Endothelial cell of umbilical vein (primary cell): ENCODE data around the gene DBT. TPM values are rescaled to one million over a fixed set of nuclear protein-coding genes. Genes with fewer than 3 reads are reported as not detected.
A peak's percentile ranks its signal among the peaks of the same experiment; 100 is the strongest.

Source experiments
- BruUV-seq: library from RNA; stranded (reverse); fragments of 400-500 nt; replicated peaks from 2 replicates; lab custom pipeline; 2021; lab: Mats Ljungman, UMichigan
- CTCF ChIA-PET: fragments of 300-600, 350-600 bp; sonication (Branson Sonifier 250); formaldehyde crosslinking; loops from one replicate; lab custom pipeline; 2021; ENCODE audit warnings: antibody characterized with exemption, inconsistent platforms; lab: Charles Lee
- POLR2A ChIA-PET: fragments of 300-600, 350-600 bp; sonication (Branson Sonifier 250); formaldehyde crosslinking; loops from one replicate; lab custom pipeline; 2021; ENCODE audit warnings: antibody characterized with exemption, inconsistent platforms; lab: Charles Lee
- DNase-seq: peaks from one replicate; pipeline ENCODE4 v3.0.0-alpha.2; 2011; ENCODE audit warnings: low read depth, low spot score
- FAIRE-seq: peaks from 2 replicates; lab custom pipeline; 2011; peaks lifted over from hg19 to GRCh38; lab: Jason Lieb, UNC
- H2AFZ ChIP-seq: 2 replicates; pipeline ENCODE4 v1.6.0; 2012; ENCODE audit warnings: low read depth, low read length, control low read depth, inconsistent platforms
- H3K27ac ChIP-seq: 2 replicates; pipeline ENCODE4 v1.5.1; 2011; ENCODE audit warnings: low read depth, mild to moderate bottlenecking, control low read depth, low read length, moderate library complexity; ENCODE audit not compliant: insufficient read depth
- H3K27me3 ChIP-seq, 2 experiments: 2 replicates each; pipeline versions ENCODE4 v1.6.0 to v1.6.1; 2011; ENCODE audit warnings: low read length in 2 of 2, mixed read lengths in 1 of 2; ENCODE audit not compliant: control insufficient read depth in 2 of 2, insufficient read depth in 2 of 2
- H3K36me3 ChIP-seq, 2 experiments: 2 replicates in 1 of 2; 3 replicates in 1 of 2; pipeline ENCODE4 v1.5.1; 2011; ENCODE audit warnings: low read length in 2 of 2, mild to moderate bottlenecking in 1 of 2, moderate library complexity in 1 of 2; ENCODE audit not compliant: control insufficient read depth in 2 of 2, insufficient read depth in 2 of 2; ENCODE audit errors: extremely low read depth in 1 of 2
- H3K4me1 ChIP-seq: 3 replicates; pipeline ENCODE4 v1.5.1; 2011; ENCODE audit warnings: mild to moderate bottlenecking, low read length; ENCODE audit not compliant: control insufficient read depth, insufficient read depth; ENCODE audit errors: extremely low read depth
- H3K4me2 ChIP-seq: 2 replicates; pipeline ENCODE4 v1.6.1; 2011; ENCODE audit warnings: low read length, control low read depth, mixed read lengths; ENCODE audit not compliant: insufficient read depth
- H3K4me3 ChIP-seq, 3 experiments: fragments of 200-600 bp in 1 of 3; sonication (generic), shearing (Covaris generic) in 1 of 3; replicated peaks in 1 of 3; 2 replicates each; pipeline ENCODE4 v1.5.1; 2011 to 2016; ENCODE audit warnings: control low read depth in 3 of 3, low read length in 3 of 3, mild to moderate bottlenecking in 2 of 3, inconsistent platforms in 1 of 3, low read depth in 1 of 3, moderate library complexity in 1 of 3; ENCODE audit not compliant: insufficient read depth in 1 of 3
- H3K79me2 ChIP-seq: 2 replicates; pipeline ENCODE4 v1.6.0; 2012; ENCODE audit warnings: low read length, inconsistent platforms; ENCODE audit not compliant: control insufficient read depth, insufficient read depth
- H3K9ac ChIP-seq: replicated peaks from 2 replicates; pipeline ENCODE3; 2011; ENCODE audit warnings: low read length, control low read depth; ENCODE audit not compliant: insufficient read depth; ENCODE audit errors: extremely low read depth
- H3K9me1 ChIP-seq: replicated peaks from 3 replicates; pipeline ENCODE4 v1.6.0; 2011; ENCODE audit warnings: mild to moderate bottlenecking, low read length; ENCODE audit not compliant: control insufficient read depth, insufficient read depth; ENCODE audit errors: extremely low read depth
- H3K9me3 ChIP-seq: replicated peaks from 2 replicates; pipeline ENCODE4 v1.5.1; 2012; ENCODE audit warnings: low read length, inconsistent platforms; ENCODE audit not compliant: control insufficient read depth, insufficient read depth
- H4K20me1 ChIP-seq: replicated peaks from 2 replicates; pipeline ENCODE3; 2011; ENCODE audit warnings: mild to moderate bottlenecking, low read length; ENCODE audit not compliant: control insufficient read depth, insufficient read depth; ENCODE audit errors: extremely low read depth
- EZH2 ChIP-seq: IDR thresholded peaks from 2 replicates; pipeline ENCODE4 v1.6.1; 2012; ENCODE audit warnings: borderline replicate concordance, low read depth, mild to moderate bottlenecking, moderate library complexity, low read length, inconsistent platforms; ENCODE audit not compliant: severe bottlenecking
- FOS ChIP-seq: IDR thresholded peaks from 2 replicates; pipeline ENCODE4 v1.6.1; 2011; ENCODE audit warnings: mild to moderate bottlenecking, low read length, moderate library complexity, borderline replicate concordance; ENCODE audit not compliant: insufficient read depth
- JUN ChIP-seq: IDR thresholded peaks from 2 replicates; pipeline ENCODE4 v1.6.1; 2011; ENCODE audit warnings: borderline replicate concordance, low read depth; ENCODE audit not compliant: insufficient read length, insufficient read depth
- MYC ChIP-seq: IDR thresholded peaks from one replicate; pipeline ENCODE4 v1.6.1; 2011; ENCODE audit warnings: mild to moderate bottlenecking, low read depth, low read length
- POLR2A ChIP-seq: IDR thresholded peaks from 2 replicates; pipeline ENCODE4 v1.6.1; 2012; ENCODE audit warnings: low read depth, mild to moderate bottlenecking, control low read depth, low read length
- POLR2AphosphoS5 ChIP-seq: IDR thresholded peaks from 2 replicates; pipeline ENCODE4 v1.6.1; 2012; ENCODE audit warnings: low read depth, mild to moderate bottlenecking, control low read depth, low read length, moderate library complexity; ENCODE audit not compliant: insufficient read depth
- dilution Hi-C: fragments of 300-500 bp; cut with MboI; formaldehyde crosslinking; loops from one replicate; pipeline ENCODE4 v1.15.0; 2019; ENCODE audit warnings: low sequenced_read_pairs; ENCODE audit not compliant: extremely low pct_ligation_motif_present
- intact Hi-C: fragments of 100-400 bp; cut with micrococcal nuclease; formaldehyde crosslinking; loops from one replicate; pipeline ENCODE4 v1.10.0; 2022
- polyA plus RNA-seq, 4 experiments: library from polyadenylated mRNA; depleted of rRNA in 3 of 4; stranded (reverse) in 3 of 4; unstranded in 1 of 4; fragments of >200 nt; gene quantifications; 2 replicates each; pipeline versions ENCODE4 v1.2.1 to v1.2.3, GENCODE V29; 2011 to 2012; ENCODE audit warnings: missing spikeins in 1 of 4
- total RNA-seq: library from RNA; stranded (reverse); gene quantifications from 2 replicates; pipeline ENCODE4 v1.2.3, GENCODE V29; 2021
- TF ChIP-seq, protein P1 (sequence below): IDR thresholded peaks from 2 replicates; pipeline ENCODE4 v1.6.1; 2011; ENCODE audit not compliant: insufficient read depth, insufficient read length

The DBT gene
- total and polyA plus RNA-seq, 2 donors (not counting 3 experiments of a cell fraction or from before 2014, with no cell fraction given): 1.6 to 7.9 TPM

DNA sequence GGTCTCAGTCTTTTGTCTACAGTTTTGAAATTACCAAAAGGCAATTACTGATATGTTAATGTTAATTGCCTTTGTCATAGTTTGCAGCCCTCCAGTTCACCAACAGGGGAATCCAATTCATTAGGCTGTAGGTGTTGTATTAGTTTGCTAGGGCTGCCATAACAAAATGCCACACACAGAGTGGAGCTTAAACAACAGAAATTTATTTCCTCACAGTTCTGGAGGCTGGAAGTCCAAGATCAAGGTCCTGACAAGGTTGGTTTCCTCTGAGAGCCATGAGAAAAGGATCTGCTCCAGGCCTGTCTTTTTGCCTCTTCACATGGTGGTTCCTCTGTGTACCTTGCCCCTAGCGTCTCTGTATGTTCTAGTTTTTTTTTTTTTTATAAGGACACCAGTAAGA is 17.6 kb upstream of the DBT start:
- DNase-seq: no peak
- H3K9me1 ChIP-seq: no peaks in the 10 kb centered on the region
- FAIRE-seq: no peak
- peaks cover 45% of the 10 kb centered on the region for H3K79me2 ChIP-seq
- H3K9ac ChIP-seq: peak overlapping the region; percentile 78
- TSS peak; percentile 22 for BruUV-seq
- H3K36me3 ChIP-seq: peaks cover 13 to 22% of the 10 kb centered on the region in 2 experiments
- no peaks in the 10 kb centered on the region for H3K9me3 ChIP-seq
- H2AFZ ChIP-seq: no peak overlapping the region
- H3K4me2 ChIP-seq: peak overlapping the region; percentile 93
- H3K27me3 ChIP-seq: no peaks in the 10 kb centered on the region
- H4K20me1 ChIP-seq: no peaks in the 10 kb centered on the region
- CTCF ChIA-PET: interaction anchor here (0.9 to 2.6 kb wide), 7 partner anchors 22 to 601 kb away, joined by 3 to 13 read pairs (median 8); partner anchors contain the start of gene CDC14A
- dilution Hi-C loops (no loop called here), intact Hi-C loops (loop anchor here (2.0 to 5.0 kb wide), 3 partner anchors 26 to 228 kb away; a partner anchor contains a TSS)
- POLR2A ChIA-PET: interaction anchor here (2.0 kb wide), 1 partner anchor 85 kb away, joined by 6 read pairs; the partner anchor contains the start of gene CDC14A
- no peak for TF ChIP-seq POLR2A
- TF ChIP-seq, protein P1, sequence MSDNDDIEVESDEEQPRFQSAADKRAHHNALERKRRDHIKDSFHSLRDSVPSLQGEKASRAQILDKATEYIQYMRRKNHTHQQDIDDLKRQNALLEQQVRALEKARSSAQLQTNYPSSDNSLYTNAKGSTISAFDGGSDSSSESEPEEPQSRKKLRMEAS: no peak
- TF ChIP-seq MYC: no peak
- no peak for TF ChIP-seq FOS
- no peak for TF ChIP-seq JUN
- peak overlapping the region in 2 of 3 experiments; percentile 67 to 86 for H3K4me3 ChIP-seq
- H3K27ac ChIP-seq: no peak overlapping the region
- peaks cover 19% of the 10 kb centered on the region for H3K4me1 ChIP-seq

GRCh38 chr1:100266741-100267140 is 17.1 kb upstream of the DBT start:
- H3K27ac ChIP-seq: peak overlapping the region; percentile 41
- intact Hi-C loops (loop anchor here (1.0 to 5.0 kb wide), 7 partner anchors 17 to 458 kb away; partner anchors contain the start of genes DBT and SASS6), dilution Hi-C loops (no loop called here)
- peaks cover 42% of the 10 kb centered on the region for H3K79me2 ChIP-seq
- H2AFZ ChIP-seq: peak overlapping the region; percentile 87
- FAIRE-seq (no peak), DNase-seq (no peak)
- POLR2A ChIA-PET: interaction anchor here (0.6 to 2.0 kb wide), 3 partner anchors 23 to 190 kb away, joined by 3 to 6 read pairs (median 5); partner anchors contain the start of gene CDC14A
- peaks cover 12 to 19% of the 10 kb centered on the region in 2 experiments for H3K36me3 ChIP-seq
- CTCF ChIA-PET: interaction anchor here (0.9 to 2.6 kb wide), 7 partner anchors 23 to 602 kb away, joined by 3 to 13 read pairs (median 8); partner anchors contain the start of gene CDC14A
- TF ChIP-seq EZH2 (no peak), JUN (no peak), MYC (no peak), POLR2A (no peak), POLR2AphosphoS5 (no peak), FOS (no peak)
- TF ChIP-seq, protein P1: no peak
- peak overlapping the region; percentile 78 for H3K9ac ChIP-seq
- H3K9me1 ChIP-seq: no peaks in the 10 kb centered on the region
- H3K4me2 ChIP-seq: peak overlapping the region; percentile 93
- peak overlapping the region; percentile 67 to 92 (median 86) for H3K4me3 ChIP-seq
- H4K20me1 ChIP-seq: no peaks in the 10 kb centered on the region
- no TSS peak for BruUV-seq
- H3K9me3 ChIP-seq: no peaks in the 10 kb centered on the region
- H3K27me3 ChIP-seq: no peaks in the 10 kb centered on the region
- H3K4me1 ChIP-seq: peaks cover 19% of the 10 kb centered on the region
